Esophagus muscularis mucosa (tissue), 4 donors: ENCODE measurements around the gene FBLN1.
"Not testable (repeated sequence)": the region's sequence is repeated elsewhere in the genome, so short reads cannot be mapped to it uniquely, and the experiment has no call there.

Source experiments
- EP300 ChIP-seq: sonication (generic); formaldehyde crosslinking; IDR thresholded peaks from one replicate; pipeline ENCODE4 v1.6.1; 2017; ENCODE audit warnings: antibody characterized with exemption
- POLR2A ChIP-seq: fragments of 450-650 bp; IDR thresholded peaks from one replicate; pipeline ENCODE4 v1.6.1; 2017; ENCODE audit warnings: antibody characterized with exemption, moderate library complexity, mild to moderate bottlenecking, low read depth
- POLR2AphosphoS5 ChIP-seq, 2 donors: sonication (generic); formaldehyde crosslinking; IDR thresholded peaks; one replicate each; pipeline ENCODE4 v1.6.1; 2017; ENCODE audit warnings: antibody characterized with exemption in 2 of 2
- TF ChIP-seq, protein P1 (sequence below), 3 experiments: fragments of 200-600 bp in 2 of 3; fragments of 450-650 bp in 1 of 3; sonication (generic) in 2 of 3; IDR thresholded peaks; one replicate each; pipeline ENCODE4 v1.5.1; 2017 to 2019; ENCODE audit warnings: antibody characterized with exemption in 3 of 3, mild to moderate bottlenecking in 2 of 3, moderate library complexity in 1 of 3

DNA sequence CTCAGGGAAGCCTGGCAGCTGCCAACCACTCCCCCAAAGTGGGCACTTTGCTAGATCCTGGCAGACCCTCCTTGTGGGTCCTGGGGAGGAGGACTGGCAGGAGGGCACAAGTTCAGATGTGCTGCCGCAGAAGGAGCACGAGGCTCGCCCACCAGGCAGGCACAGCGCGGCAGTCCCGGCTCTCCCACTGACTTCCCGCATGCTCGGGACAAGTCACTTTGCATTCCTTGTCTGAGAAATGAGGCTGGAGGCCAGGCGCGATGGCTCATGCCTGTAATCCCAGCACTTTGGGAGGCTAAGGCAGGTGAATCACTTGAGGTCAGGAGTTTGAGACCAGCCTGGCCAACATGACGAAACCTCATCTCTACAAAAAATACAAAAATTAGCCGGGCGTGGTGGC, 40.1 kb downstream of the FBLN1 start:
- not testable (repeated sequence) for TF ChIP-seq POLR2AphosphoS5 (IDR thresholded peaks at IDR 0.05); POLR2A; EP300
- TF ChIP-seq, protein P1, sequence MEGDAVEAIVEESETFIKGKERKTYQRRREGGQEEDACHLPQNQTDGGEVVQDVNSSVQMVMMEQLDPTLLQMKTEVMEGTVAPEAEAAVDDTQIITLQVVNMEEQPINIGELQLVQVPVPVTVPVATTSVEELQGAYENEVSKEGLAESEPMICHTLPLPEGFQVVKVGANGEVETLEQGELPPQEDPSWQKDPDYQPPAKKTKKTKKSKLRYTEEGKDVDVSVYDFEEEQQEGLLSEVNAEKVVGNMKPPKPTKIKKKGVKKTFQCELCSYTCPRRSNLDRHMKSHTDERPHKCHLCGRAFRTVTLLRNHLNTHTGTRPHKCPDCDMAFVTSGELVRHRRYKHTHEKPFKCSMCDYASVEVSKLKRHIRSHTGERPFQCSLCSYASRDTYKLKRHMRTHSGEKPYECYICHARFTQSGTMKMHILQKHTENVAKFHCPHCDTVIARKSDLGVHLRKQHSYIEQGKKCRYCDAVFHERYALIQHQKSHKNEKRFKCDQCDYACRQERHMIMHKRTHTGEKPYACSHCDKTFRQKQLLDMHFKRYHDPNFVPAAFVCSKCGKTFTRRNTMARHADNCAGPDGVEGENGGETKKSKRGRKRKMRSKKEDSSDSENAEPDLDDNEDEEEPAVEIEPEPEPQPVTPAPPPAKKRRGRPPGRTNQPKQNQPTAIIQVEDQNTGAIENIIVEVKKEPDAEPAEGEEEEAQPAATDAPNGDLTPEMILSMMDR (IDR thresholded peaks at IDR 0.05) = not testable (repeated sequence)
